Panc1 (cell line): ENCODE results near the gene OPN1MW3. TPM values are rescaled to one million over a fixed set of nuclear protein-coding genes. Genes with fewer than 3 reads are reported as not detected.

ENCODE experiments used
- ATAC-seq: fragments of 200-7000 bp; cut with Tn5 transposase; 2 replicates; pipeline ENCODE4 v1.9.1; 2020; ENCODE audit warnings: mild to moderate bottlenecking, moderate library complexity
- BruUV-seq: library from RNA; stranded (reverse); fragments of 400-500 nt; replicated peaks from 2 replicates; lab custom pipeline; 2021; lab: Mats Ljungman, UMichigan
- CTCF ChIA-PET: fragments of 300-600 bp; sonication (Branson Sonifier 250); formaldehyde crosslinking; loops from one replicate; lab custom pipeline; 2022; ENCODE audit warnings: antibody characterized with exemption; lab: Charles Lee
- POLR2A ChIA-PET: fragments of 300-600 bp; sonication (Branson Sonifier 250); formaldehyde crosslinking; loops from one replicate; lab custom pipeline; 2022; ENCODE audit warnings: antibody characterized with exemption; lab: Charles Lee
- DNase-seq: peaks from one replicate; pipeline ENCODE4 v3.0.0-alpha.2; 2010; ENCODE audit warnings: low read depth, low spot score
- H3K27ac ChIP-seq: 2 replicates; pipeline ENCODE4 v1.5.1; 2011; ENCODE audit warnings: mild to moderate bottlenecking, low read length, inconsistent platforms
- H3K27me3 ChIP-seq: fragments of 200-500 bp; sonication (Bioruptor generic); 2 replicates; pipeline ENCODE4 v1.6.0; 2014; ENCODE audit warnings: low read length, inconsistent platforms; ENCODE audit not compliant: control insufficient read depth, insufficient read depth
- H3K36me3 ChIP-seq: fragments of 200-500 bp; sonication (Bioruptor generic); 2 replicates; pipeline ENCODE4 v1.5.1; 2014; ENCODE audit warnings: inconsistent platforms, mild to moderate bottlenecking, low read length, moderate library complexity; ENCODE audit not compliant: control insufficient read depth, insufficient read depth
- H3K4me1 ChIP-seq: 2 replicates; pipeline ENCODE4 v1.5.1; 2011; ENCODE audit warnings: inconsistent platforms, mild to moderate bottlenecking, low read length, moderate library complexity; ENCODE audit not compliant: control insufficient read depth, insufficient read depth
- H3K4me3 ChIP-seq, 2 experiments: 2 replicates each; pipeline ENCODE4 v1.5.1; 2011 to 2012; ENCODE audit warnings: low read depth in 2 of 2, low read length in 2 of 2, mild to moderate bottlenecking in 2 of 2, inconsistent platforms in 1 of 2, moderate library complexity in 1 of 2
- H3K9me3 ChIP-seq: fragments of 200-500 bp; sonication (Bioruptor generic); 2 replicates; pipeline ENCODE4 v1.5.1; 2014; ENCODE audit warnings: low read depth, mild to moderate bottlenecking, inconsistent platforms, low read length, moderate library complexity; ENCODE audit not compliant: control insufficient read depth, insufficient read depth
- POLR2AphosphoS5 ChIP-seq: IDR thresholded peaks from 2 replicates; pipeline ENCODE4 v1.6.1; 2012; ENCODE audit warnings: mild to moderate bottlenecking, low read depth, low read length, moderate library complexity
- SIN3A ChIP-seq: IDR thresholded peaks from 2 replicates; pipeline ENCODE4 v1.6.1; 2012; ENCODE audit warnings: low read depth, mild to moderate bottlenecking, low read length, moderate library complexity, borderline replicate concordance; ENCODE audit not compliant: insufficient read depth
- TCF7L2 ChIP-seq: IDR thresholded peaks from 2 replicates; pipeline ENCODE4 v1.6.1; 2011; ENCODE audit warnings: mild to moderate bottlenecking, low read depth, low read length, inconsistent platforms
- in situ Hi-C: cut with HindIII; loops from 2 replicates; pipeline ENCODE4 v1.10.0; 2016; ENCODE audit warnings: low sequenced_read_pairs, low pct_unique_long_range_greater_than_20kb
- intact Hi-C: fragments of 100-400 bp; cut with micrococcal nuclease; formaldehyde crosslinking; loops from one replicate; pipeline ENCODE4 v1.10.0; 2022; ENCODE audit not compliant: unreplicated experiment
- total RNA-seq: library from RNA; stranded (reverse); gene quantifications from one replicate; pipeline ENCODE4 v1.2.1, GENCODE V29; 2021; ENCODE audit not compliant: unreplicated experiment
- TF ChIP-seq, protein P1 (sequence below), 2 experiments: IDR thresholded peaks; 2 replicates each; pipeline ENCODE4 v1.6.1; 2011 to 2012; ENCODE audit warnings: low read depth in 2 of 2, control low read depth in 1 of 2, low read length in 1 of 2, mild to moderate bottlenecking in 1 of 2, moderate library complexity in 1 of 2; ENCODE audit not compliant: insufficient read depth in 1 of 2
- TF ChIP-seq, protein P2 (sequence below): fragments of 450-650 bp; IDR thresholded peaks from 2 replicates; pipeline ENCODE4 v1.5.1; 2017; ENCODE audit warnings: mild to moderate bottlenecking

Gene OPN1MW3
- total RNA-seq, 1 experiment from 2014 or later, result not detected

DNA sequence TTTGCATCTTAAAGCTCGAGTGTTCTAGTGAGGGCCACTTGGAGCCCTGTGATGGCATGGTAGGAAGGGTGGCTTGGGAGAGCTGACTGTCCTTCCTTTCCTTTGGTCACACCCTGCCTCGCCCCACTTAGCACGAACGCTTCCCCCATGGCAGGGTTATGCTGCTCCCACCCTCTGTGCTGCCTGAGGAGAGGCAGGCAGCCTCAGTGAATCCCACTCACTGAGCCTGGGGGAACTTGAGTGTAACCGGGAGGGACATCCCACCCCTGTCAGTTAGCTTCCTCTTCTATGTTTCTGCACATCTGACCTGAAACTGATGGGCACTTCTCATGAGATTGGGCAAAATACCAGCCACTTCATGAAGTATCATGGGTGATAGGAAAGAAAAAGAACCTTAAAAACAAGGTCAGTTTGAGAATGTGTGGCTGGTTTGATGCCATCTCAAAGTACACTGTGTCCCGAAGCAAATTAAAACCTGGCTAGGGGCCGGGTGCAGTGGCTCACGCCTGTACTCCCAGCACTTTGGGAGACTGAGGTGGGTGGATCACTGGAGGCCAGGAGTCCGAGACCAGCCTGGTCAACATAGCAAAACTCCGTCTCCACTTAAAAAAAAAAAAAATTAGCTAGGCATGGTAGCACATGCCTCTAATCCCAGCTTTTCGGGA, 48.3 kb downstream of the OPN1MW3 start:
- in situ Hi-C loops, result no loop called here
- TF ChIP-seq, protein P1, sequence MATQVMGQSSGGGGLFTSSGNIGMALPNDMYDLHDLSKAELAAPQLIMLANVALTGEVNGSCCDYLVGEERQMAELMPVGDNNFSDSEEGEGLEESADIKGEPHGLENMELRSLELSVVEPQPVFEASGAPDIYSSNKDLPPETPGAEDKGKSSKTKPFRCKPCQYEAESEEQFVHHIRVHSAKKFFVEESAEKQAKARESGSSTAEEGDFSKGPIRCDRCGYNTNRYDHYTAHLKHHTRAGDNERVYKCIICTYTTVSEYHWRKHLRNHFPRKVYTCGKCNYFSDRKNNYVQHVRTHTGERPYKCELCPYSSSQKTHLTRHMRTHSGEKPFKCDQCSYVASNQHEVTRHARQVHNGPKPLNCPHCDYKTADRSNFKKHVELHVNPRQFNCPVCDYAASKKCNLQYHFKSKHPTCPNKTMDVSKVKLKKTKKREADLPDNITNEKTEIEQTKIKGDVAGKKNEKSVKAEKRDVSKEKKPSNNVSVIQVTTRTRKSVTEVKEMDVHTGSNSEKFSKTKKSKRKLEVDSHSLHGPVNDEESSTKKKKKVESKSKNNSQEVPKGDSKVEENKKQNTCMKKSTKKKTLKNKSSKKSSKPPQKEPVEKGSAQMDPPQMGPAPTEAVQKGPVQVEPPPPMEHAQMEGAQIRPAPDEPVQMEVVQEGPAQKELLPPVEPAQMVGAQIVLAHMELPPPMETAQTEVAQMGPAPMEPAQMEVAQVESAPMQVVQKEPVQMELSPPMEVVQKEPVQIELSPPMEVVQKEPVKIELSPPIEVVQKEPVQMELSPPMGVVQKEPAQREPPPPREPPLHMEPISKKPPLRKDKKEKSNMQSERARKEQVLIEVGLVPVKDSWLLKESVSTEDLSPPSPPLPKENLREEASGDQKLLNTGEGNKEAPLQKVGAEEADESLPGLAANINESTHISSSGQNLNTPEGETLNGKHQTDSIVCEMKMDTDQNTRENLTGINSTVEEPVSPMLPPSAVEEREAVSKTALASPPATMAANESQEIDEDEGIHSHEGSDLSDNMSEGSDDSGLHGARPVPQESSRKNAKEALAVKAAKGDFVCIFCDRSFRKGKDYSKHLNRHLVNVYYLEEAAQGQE (IDR thresholded peaks at IDR 0.05; ENCODE audit: insufficient read depth in 1 of 2, low read depth in 2 of 2, low read length in 1 of 2), result no peak
- no peak for TF ChIP-seq SIN3A
- TF ChIP-seq POLR2AphosphoS5, result no peak
- TF ChIP-seq, protein P2, sequence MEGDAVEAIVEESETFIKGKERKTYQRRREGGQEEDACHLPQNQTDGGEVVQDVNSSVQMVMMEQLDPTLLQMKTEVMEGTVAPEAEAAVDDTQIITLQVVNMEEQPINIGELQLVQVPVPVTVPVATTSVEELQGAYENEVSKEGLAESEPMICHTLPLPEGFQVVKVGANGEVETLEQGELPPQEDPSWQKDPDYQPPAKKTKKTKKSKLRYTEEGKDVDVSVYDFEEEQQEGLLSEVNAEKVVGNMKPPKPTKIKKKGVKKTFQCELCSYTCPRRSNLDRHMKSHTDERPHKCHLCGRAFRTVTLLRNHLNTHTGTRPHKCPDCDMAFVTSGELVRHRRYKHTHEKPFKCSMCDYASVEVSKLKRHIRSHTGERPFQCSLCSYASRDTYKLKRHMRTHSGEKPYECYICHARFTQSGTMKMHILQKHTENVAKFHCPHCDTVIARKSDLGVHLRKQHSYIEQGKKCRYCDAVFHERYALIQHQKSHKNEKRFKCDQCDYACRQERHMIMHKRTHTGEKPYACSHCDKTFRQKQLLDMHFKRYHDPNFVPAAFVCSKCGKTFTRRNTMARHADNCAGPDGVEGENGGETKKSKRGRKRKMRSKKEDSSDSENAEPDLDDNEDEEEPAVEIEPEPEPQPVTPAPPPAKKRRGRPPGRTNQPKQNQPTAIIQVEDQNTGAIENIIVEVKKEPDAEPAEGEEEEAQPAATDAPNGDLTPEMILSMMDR, result no peak
- TF ChIP-seq TCF7L2, result no peak
- CTCF ChIA-PET, result no interaction called here
- no TSS peak for BruUV-seq
- no peak overlapping the region for H3K27ac ChIP-seq
- DNase-seq, result no peak
- H3K9me3 ChIP-seq, result no peaks in the 10 kb centered on the region
- ATAC-seq, result no peak
- POLR2A ChIA-PET, result no interaction called here
- no peaks in the 10 kb centered on the region for H3K4me1 ChIP-seq
- no peaks in the 10 kb centered on the region for H3K36me3 ChIP-seq
- intact Hi-C loops, result no loop called here
- H3K4me3 ChIP-seq, result no peak overlapping the region
- H3K27me3 ChIP-seq, result no peaks in the 10 kb centered on the region

DNA sequence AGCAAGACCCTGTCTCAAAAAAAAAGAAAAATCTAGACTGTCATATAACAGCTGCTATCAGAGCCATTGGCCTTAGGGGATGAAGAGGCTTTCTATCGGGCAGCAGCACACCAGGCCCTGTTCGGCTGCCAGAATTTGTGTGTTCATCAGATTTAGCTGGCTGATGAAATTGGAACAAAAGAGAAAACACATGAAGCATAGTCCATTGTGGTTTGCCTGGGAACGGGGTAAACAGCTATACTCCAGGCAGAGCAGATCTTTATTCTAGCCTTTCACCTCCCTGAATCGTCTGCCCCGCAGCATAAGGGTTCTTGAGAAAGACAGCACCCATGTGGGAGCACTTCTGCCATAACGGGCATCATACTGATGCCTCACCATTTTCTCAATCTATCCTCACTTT, 49.8 kb downstream of the OPN1MW3 start:
- ChIA-PET CTCF (interaction anchor here (0.6 kb wide), 1 partner anchor 290 kb away, joined by 10 read pairs; no protein-coding TSS in a partner anchor), POLR2A (no interaction called here)
- intact Hi-C loops (no loop called here), in situ Hi-C loops (no loop called here)
- no peaks in the 10 kb centered on the region for H3K36me3 ChIP-seq
- no peaks in the 10 kb centered on the region for H3K4me1 ChIP-seq
- DNase-seq, result no peak
- no peaks in the 10 kb centered on the region for H3K9me3 ChIP-seq
- TF ChIP-seq TCF7L2, result no peak
- no peak for TF ChIP-seq POLR2AphosphoS5
- TF ChIP-seq, protein P2, result no peak
- TF ChIP-seq, protein P1 (IDR thresholded peaks at IDR 0.05; ENCODE audit: insufficient read depth in 1 of 2, low read depth in 2 of 2, low read length in 1 of 2), result no peak
- TF ChIP-seq SIN3A, result no peak
- no peak overlapping the region for H3K4me3 ChIP-seq
- no TSS peak for BruUV-seq
- no peaks in the 10 kb centered on the region for H3K27me3 ChIP-seq
- no peak overlapping the region for H3K27ac ChIP-seq
- ATAC-seq, result no peak
